HepG2 (cell line): ENCODE data around the gene DYNC2H1. TPM values are rescaled to one million over a fixed set of nuclear protein-coding genes. Genes with fewer than 3 reads are reported as not detected.
"Not testable (repeated sequence)": the region's sequence is repeated elsewhere in the genome, so short reads cannot be mapped to it uniquely, and the experiment has no call there.

Experiments used
- ATAC-seq: fragments of 200-7000 bp; cut with Tn5 transposase; 3 replicates; pipeline ENCODE4 v1.9.1; 2020; ENCODE audit warnings: mild to moderate bottlenecking, moderate library complexity
- BruUV-seq: library from RNA; stranded (reverse); fragments of 400-500 nt; replicated peaks from 2 replicates; lab custom pipeline; 2021; lab: Mats Ljungman, UMichigan
- CTCF ChIA-PET: fragments of 300-600 bp; formaldehyde crosslinking; extraction: SDS; loops from one replicate; lab custom pipeline; 2021; ENCODE audit warnings: low total read pairs, inconsistent platforms, low intra/inter-chr PET ratio; lab: Yijun Ruan, JAX
- POLR2A ChIA-PET: fragments of 350-600 bp; sonication (Branson Sonifier 250); formaldehyde crosslinking; loops from one replicate; lab custom pipeline; 2020; ENCODE audit warnings: antibody characterized with exemption, inconsistent platforms; lab: Yijun Ruan, JAX
- DNase-seq: peaks from one replicate; pipeline ENCODE4 v3.0.0-alpha.2; 2015; ENCODE audit warnings: low spot score
- FAIRE-seq: peaks from 3 replicates; lab custom pipeline; 2011; peaks lifted over from hg19 to GRCh38; lab: Jason Lieb, UNC
- H2AFZ ChIP-seq: one replicate; pipeline ENCODE4 v1.6.1; 2011; ENCODE audit warnings: low read length, inconsistent platforms
- H3K27ac ChIP-seq: fragments of 300-600 bp; 3 replicates; pipeline ENCODE4 v1.8.0; 2011; ENCODE audit warnings: mixed run types, mild to moderate bottlenecking, mixed read lengths, low read length, inconsistent platforms; ENCODE audit not compliant: insufficient read depth; ENCODE audit errors: extremely low read length
- H3K27me3 ChIP-seq, 2 experiments: fragments of 200-600 bp in 1 of 2; 2 replicates in 1 of 2; 3 replicates in 1 of 2; pipeline versions ENCODE4 v1.6.0 to v1.8.0; 2011; ENCODE audit warnings: low read length in 2 of 2, mild to moderate bottlenecking in 2 of 2, moderate library complexity in 2 of 2, inconsistent platforms in 1 of 2; ENCODE audit not compliant: insufficient read depth in 2 of 2, control insufficient read depth in 1 of 2
- H3K36me3 ChIP-seq, 2 experiments: fragments of 200-600 bp in 1 of 2; replicated peaks in 1 of 2; 2 replicates in 1 of 2; 3 replicates in 1 of 2; pipeline versions ENCODE4 v1.5.1 to v1.8.0; 2011; ENCODE audit warnings: low read length in 2 of 2, inconsistent platforms in 1 of 2; ENCODE audit not compliant: insufficient read depth in 2 of 2, control insufficient read depth in 1 of 2
- H3K4me1 ChIP-seq: 2 replicates; pipeline ENCODE4 v1.5.1; 2012; ENCODE audit warnings: low read length, inconsistent platforms; ENCODE audit not compliant: insufficient read depth
- H3K4me2 ChIP-seq: 2 replicates; pipeline ENCODE4 v1.6.0; 2011; ENCODE audit warnings: low read depth, low read length, inconsistent platforms
- H3K4me3 ChIP-seq, 3 experiments: fragments of 200-600 bp in 1 of 3; sonication (generic), shearing (Covaris generic) in 1 of 3; replicated peaks in 1 of 3; 2 replicates each; pipeline ENCODE4 v1.5.1; 2011 to 2016; ENCODE audit warnings: low read length in 3 of 3, inconsistent platforms in 2 of 3, low read depth in 2 of 3, mild to moderate bottlenecking in 2 of 3, control low read depth in 1 of 3, mixed read lengths in 1 of 3; ENCODE audit not compliant: insufficient read depth in 1 of 3
- H3K79me2 ChIP-seq: one replicate; pipeline ENCODE4 v1.6.1; 2011; ENCODE audit warnings: low read length, inconsistent platforms; ENCODE audit not compliant: insufficient read depth
- H3K9ac ChIP-seq: 2 replicates; pipeline ENCODE4 v1.6.0; 2011; ENCODE audit warnings: mild to moderate bottlenecking, low read depth, low read length, inconsistent platforms; ENCODE audit not compliant: insufficient read depth
- H3K9me3 ChIP-seq: 2 replicates; pipeline ENCODE4 v1.5.1; 2012; ENCODE audit warnings: mild to moderate bottlenecking, low read length
- H4K20me1 ChIP-seq: 2 replicates; pipeline ENCODE4 v1.6.0; 2011; ENCODE audit warnings: inconsistent platforms, mild to moderate bottlenecking, low read length, moderate library complexity; ENCODE audit not compliant: insufficient read depth
- E2F2 ChIP-seq: sonication (generic); formaldehyde crosslinking; IDR thresholded peaks from 2 replicates; pipeline ENCODE4 v1.4.0; 2020; ENCODE audit warnings: missing genetic modification reagents, borderline replicate concordance
- SPEN ChIP-seq: sonication (generic); formaldehyde crosslinking; IDR thresholded peaks from 2 replicates; pipeline ENCODE4 v1.5.1; 2020; ENCODE audit warnings: low read depth, mild to moderate bottlenecking, missing genetic modification reagents
- THRA ChIP-seq: sonication (generic); formaldehyde crosslinking; IDR thresholded peaks from 2 replicates; pipeline ENCODE4 v1.4.0; 2020; ENCODE audit warnings: missing genetic modification reagents, borderline replicate concordance
- ZNF24 ChIP-seq: fragments of 450-650 bp; IDR thresholded peaks from 2 replicates; pipeline ENCODE4 v1.6.1; 2017; ENCODE audit warnings: antibody characterized with exemption, mild to moderate bottlenecking
- WGBS: methylation state at CpG from one replicate; pipeline ENCODE4 v1.1.6; 2017; ENCODE audit warnings: low lambda C conversion rate; 5-methylcytosine and 5-hydroxymethylcytosine counted together
- in situ Hi-C: cut with HindIII; loops from 2 replicates; pipeline ENCODE4 v1.10.0; 2017; ENCODE audit warnings: low pct_unique_long_range_greater_than_20kb; ENCODE audit not compliant: extremely low pct_ligation_motif_present
- intact Hi-C: fragments of 100-400 bp; cut with micrococcal nuclease; formaldehyde crosslinking; loops from one replicate; pipeline ENCODE4 v1.10.0; 2022; ENCODE audit not compliant: unreplicated experiment
- polyA plus RNA-seq, 8 experiments: library from polyadenylated mRNA; depleted of rRNA in 3 of 8; stranded (reverse) in 7 of 8; unstranded in 1 of 8; fragments of >200 nt; fragmentation: Illumina TruSeq in 4 of 8; extraction: Trizol in 4 of 8; gene quantifications; 2 replicates each; pipeline versions ENCODE4 v1.2.1 to v1.2.3, GENCODE V29; 2011 to 2016; ENCODE audit warnings: low read depth in 4 of 8, missing spikeins in 1 of 8, mixed read lengths in 1 of 8; ENCODE audit not compliant: insufficient read depth in 1 of 8
- total RNA-seq, 5 experiments: library from RNA; depleted of rRNA; stranded (reverse); fragments of >200 nt; fragmentation: Illumina TruSeq; extraction: Trizol; gene quantifications; 2 replicates each; pipeline ENCODE4 v1.2.3, GENCODE V29; 2016; ENCODE audit warnings: low read depth in 1 of 5

The DYNC2H1 gene
- total and polyA plus RNA-seq, 2 of the 13 experiments (the other 11 are each of a cell fraction or from before 2014, with no cell fraction given) = 0.49 to 0.66 TPM

GRCh38 chr11:103372906-103373305 is 263.7 kb downstream of the DYNC2H1 start (continued):
- TF ChIP-seq SPEN (CRISPR knock-in tag) = no peak
- TF ChIP-seq E2F2 (CRISPR knock-in tag) = no peak
- no peak for TF ChIP-seq THRA
- TF ChIP-seq ZNF24 = no peak

- WGBS = 18% methylated on average over 3 of the region's 3 CpGs
- not testable (repeated sequence) for FAIRE-seq
Measured at GRCh38 chr11:103374227-103374626, 265.0 kb downstream of the DYNC2H1 start.

More at GRCh38 chr11:103374227-103374626, 265.0 kb downstream of the DYNC2H1 start:
- H3K27me3 ChIP-seq, ATAC-seq, H3K79me2 ChIP-seq, H4K20me1 ChIP-seq, H2AFZ ChIP-seq, H3K27ac ChIP-seq, DNase-seq, H3K4me3 ChIP-seq, H3K36me3 ChIP-seq, CTCF ChIA-PET, H3K9ac ChIP-seq, H3K4me2 ChIP-seq, in situ Hi-C loops, POLR2A ChIA-PET, H3K4me1 ChIP-seq, intact Hi-C loops, BruUV-seq: not testable (repeated sequence)
- peaks cover 42% of the 10 kb centered on the region for H3K9me3 ChIP-seq
